K562 (cell line): ENCODE results near the gene PPIE. TPM values are rescaled to one million over a fixed set of nuclear protein-coding genes. Genes with fewer than 3 reads are reported as not detected.
A peak's percentile ranks its signal among the peaks of the same experiment; 100 is the strongest.
"Not testable (repeated sequence)": the region's sequence is repeated elsewhere in the genome, so short reads cannot be mapped to it uniquely, and the experiment has no call there.

ENCODE experiments used
- ATAC-seq: fragments of 200-7000 bp; cut with Tn5 transposase; 3 replicates; pipeline ENCODE4 v1.9.1; 2020; ENCODE audit warnings: moderate library complexity
- BruUV-seq: library from RNA; stranded (reverse); fragments of 400-500 nt; replicated peaks from 2 replicates; lab custom pipeline; 2021; lab: Mats Ljungman, UMichigan
- CTCF ChIA-PET: fragments of 300-600 bp; formaldehyde crosslinking; extraction: SDS; loops from one replicate; lab custom pipeline; 2021; ENCODE audit warnings: low intra/inter-chr PET ratio; lab: Yijun Ruan, JAX
- POLR2A ChIA-PET: fragments of 300-600, 350-650 bp; sonication (Branson Sonifier 250); formaldehyde crosslinking; extraction: SDS; loops from one replicate; lab custom pipeline; 2021; ENCODE audit warnings: antibody characterized with exemption, inconsistent platforms; lab: Yijun Ruan, JAX
- DNase-seq, 4 experiments: peaks; one replicate each; pipeline versions ENCODE4 v3.0.0 to v3.0.0-alpha.2; 2011 to 2018; ENCODE audit warnings: low spot score in 3 of 4, mixed read lengths in 3 of 4; ENCODE audit errors: extremely low read depth in 1 of 4
- FAIRE-seq: peaks from 2 replicates; lab custom pipeline; 2011; peaks lifted over from hg19 to GRCh38; lab: Jason Lieb, UNC
- H2AFZ ChIP-seq: 2 replicates; pipeline ENCODE4 v1.6.0; 2011; ENCODE audit warnings: low read depth, low read length, control low read depth, inconsistent platforms
- H3K27ac ChIP-seq: fragments of 200-600 bp; 3 replicates; pipeline ENCODE4 v1.8.0; 2011; ENCODE audit warnings: low read depth, mild to moderate bottlenecking, control low read depth, inconsistent platforms, low read length, moderate library complexity, mixed read lengths; ENCODE audit errors: extremely low read depth
- H3K27me3 ChIP-seq, 2 experiments: fragments of 300-600 bp in 1 of 2; 2 replicates in 1 of 2; 3 replicates in 1 of 2; pipeline versions ENCODE4 v1.6.0 to v1.8.0; 2011; ENCODE audit warnings: inconsistent platforms in 2 of 2, low read length in 2 of 2, mild to moderate bottlenecking in 1 of 2, mixed read lengths in 1 of 2, moderate library complexity in 1 of 2; ENCODE audit not compliant: control insufficient read depth in 2 of 2, insufficient read depth in 2 of 2
- H3K36me3 ChIP-seq: fragments of 300-600 bp; 3 replicates; pipeline ENCODE4 v1.8.0; 2011; ENCODE audit warnings: mild to moderate bottlenecking, low read length, inconsistent platforms; ENCODE audit not compliant: control insufficient read depth, insufficient read depth
- H3K4me1 ChIP-seq, 2 experiments: fragments of 200-600 bp in 1 of 2; replicated peaks in 1 of 2; 2 replicates in 1 of 2; 3 replicates in 1 of 2; pipeline versions ENCODE4 v1.5.1 to v1.8.0; 2011; ENCODE audit warnings: inconsistent platforms in 2 of 2, low read length in 2 of 2, mild to moderate bottlenecking in 1 of 2, mixed read lengths in 1 of 2, moderate library complexity in 1 of 2; ENCODE audit not compliant: control insufficient read depth in 2 of 2, insufficient read depth in 2 of 2
- H3K4me2 ChIP-seq: 2 replicates; pipeline ENCODE4 v1.6.1; 2011; ENCODE audit warnings: low read length, control low read depth, inconsistent platforms, mixed read lengths; ENCODE audit not compliant: insufficient read depth
- H3K4me3 ChIP-seq: fragments of 200-600 bp; sonication (generic), shearing (Covaris generic); 2 replicates; pipeline ENCODE4 v1.5.1; 2016; ENCODE audit warnings: control low read depth, inconsistent platforms
- H3K79me2 ChIP-seq: fragments of 200-600 bp; 3 replicates; pipeline ENCODE4 v1.8.0; 2011; ENCODE audit warnings: low read length, inconsistent platforms; ENCODE audit not compliant: control insufficient read depth, insufficient read depth
- H3K9ac ChIP-seq, 2 experiments: 2 replicates each; pipeline versions ENCODE4 v1.6.0 to v1.6.1; 2011; ENCODE audit warnings: low read depth in 2 of 2, low read length in 2 of 2, control low read depth in 1 of 2, inconsistent platforms in 1 of 2, mild to moderate bottlenecking in 1 of 2, mixed read lengths in 1 of 2; ENCODE audit not compliant: insufficient read depth in 1 of 2
- H3K9me1 ChIP-seq: one replicate; pipeline ENCODE4 v1.6.0; 2011; ENCODE audit warnings: inconsistent platforms, mild to moderate bottlenecking, low read length, moderate library complexity; ENCODE audit not compliant: control insufficient read depth, insufficient read depth
- H3K9me3 ChIP-seq: replicated peaks from 2 replicates; pipeline ENCODE4 v1.5.1; 2011; ENCODE audit warnings: low read depth, low read length, inconsistent platforms; ENCODE audit not compliant: control insufficient read depth, insufficient read depth
- H4K20me1 ChIP-seq: replicated peaks from 2 replicates; pipeline ENCODE4 v1.6.1; 2011; ENCODE audit warnings: low read length, inconsistent platforms, mixed read lengths; ENCODE audit not compliant: control insufficient read depth, insufficient read depth
- KLF10 ChIP-seq: fragments of 250-450 bp; sonication (Bioruptor Pico); IDR thresholded peaks from 2 replicates; pipeline ENCODE4 v1.6.1; 2021; ENCODE audit warnings: matching md5 sums
- NFXL1 ChIP-seq: fragments of 450-650 bp; formaldehyde crosslinking; IDR thresholded peaks from 2 replicates; pipeline ENCODE4 v1.4.0; 2021; ENCODE audit warnings: mild to moderate bottlenecking
- PKNOX1 ChIP-seq: fragments of 450-650 bp; IDR thresholded peaks from 2 replicates; pipeline ENCODE4 v1.6.1; 2016
- RFX1 ChIP-seq: fragments of 450-650 bp; IDR thresholded peaks from 2 replicates; pipeline ENCODE4 v1.6.1; 2016; ENCODE audit warnings: mild to moderate bottlenecking, moderate library complexity
- TAF9B ChIP-seq: fragments of 450-650 bp; IDR thresholded peaks from 2 replicates; pipeline ENCODE4 v1.6.1; 2018; ENCODE audit warnings: mild to moderate bottlenecking; ENCODE audit not compliant: partially characterized antibody
- USF2 ChIP-seq: sonication (generic); formaldehyde crosslinking; IDR thresholded peaks from 2 replicates; pipeline ENCODE4 v1.5.0; 2020; ENCODE audit warnings: missing genetic modification reagents
- ZC3H11A ChIP-seq: IDR thresholded peaks from 2 replicates; pipeline ENCODE4 v1.6.1; 2012; ENCODE audit warnings: low read depth, low read length, improper control_type of control experiment
- ZNF146 ChIP-seq: IDR thresholded peaks from one replicate; pipeline ENCODE4 v1.6.1; 2018; ENCODE audit warnings: missing compliant biosample characterization; ENCODE audit not compliant: unreplicated experiment
- ZNF644 ChIP-seq: fragments of 200-800 bp; sonication (Bioruptor generic); IDR thresholded peaks from 2 replicates; pipeline ENCODE4 v1.6.1; 2016; ENCODE audit warnings: low read depth, missing genetic modification characterization, missing compliant biosample characterization
- ZNF717 ChIP-seq: fragments of 250-450 bp; sonication (Bioruptor Pico); IDR thresholded peaks from 2 replicates; pipeline ENCODE4 v1.5.0; 2021
- WGBS: fragments of 100-300 bp; shearing (Covaris generic); methylation state at CpG from one replicate; pipeline ENCODE4 v1.1.6; 2016; ENCODE audit warnings: low coverage, mixed read lengths; ENCODE audit not compliant: insufficient coverage; ENCODE audit errors: missing lambda C conversion rate; 5-methylcytosine and 5-hydroxymethylcytosine counted together
- in situ Hi-C: fragments of 300-500 bp; cut with MboI; formaldehyde crosslinking; loops from 4 replicates; pipeline ENCODE4 v1.15.0; 2018; ENCODE audit warnings: inconsistent platforms, mixed read lengths
- intact Hi-C: fragments of 100-400 bp; cut with micrococcal nuclease; formaldehyde crosslinking; loops from 2 replicates; pipeline ENCODE4 v1.14.2; 2022
- polyA plus RNA-seq, 8 experiments: library from polyadenylated mRNA; depleted of rRNA in 4 of 8; stranded (reverse) in 5 of 8; unstranded in 3 of 8; fragments of >200 nt; fragmentation: Nextera tagmentation in 2 of 8; fragmentation: Illumina TruSeq in 1 of 8; extraction: Ambion mirVana in 2 of 8; extraction: Trizol in 1 of 8; gene quantifications; 2 replicates each; pipeline versions ENCODE4 v1.2.1 to v1.2.3, GENCODE V29; 2011 to 2014; ENCODE audit warnings: inconsistent platforms in 1 of 8, missing spikeins in 1 of 8
- total RNA-seq, 7 experiments: library from RNA; depleted of rRNA in 6 of 7; stranded (reverse); fragments of >200 nt in 6 of 7; fragmentation: Illumina TruSeq in 2 of 7; extraction: Trizol in 2 of 7; gene quantifications; 2 replicates each; pipeline versions ENCODE4 v1.2.1 to v1.2.3, GENCODE V29; 2011 to 2021; ENCODE audit warnings: low replicate concordance in 1 of 7

Gene PPIE
- total and polyA plus RNA-seq, 9 of the 15 experiments (the other 6 are each of a cell fraction or from before 2014, with no cell fraction given) = 75.4 to 444 (median 131) TPM

GRCh38 chr1:39777306-39777705, 38.6 kb downstream of the PPIE start:
- H3K9ac ChIP-seq = no peak overlapping the region
- peaks cover 10 to 37% of the 10 kb centered on the region in 2 experiments; a peak in 3 of 5 replicates for H3K27me3 ChIP-seq
- 17% methylated on average over 4 of the region's 4 CpGs for WGBS
- H3K4me2 ChIP-seq = no peak overlapping the region
- H3K27ac ChIP-seq = no peak overlapping the region
- TF ChIP-seq ZNF717 (CRISPR knock-in tag) (no peak), NFXL1 (CRISPR knock-in tag) (no peak), ZNF644 (tag) (no peak), TAF9B (no peak), ZNF146 (CRISPR knock-in tag) (no peak), ZC3H11A (no peak), USF2 (CRISPR knock-in tag) (no peak), PKNOX1 (no peak), RFX1 (no peak), KLF10 (no peak)
- no TSS peak for BruUV-seq
- H3K36me3 ChIP-seq = no peaks in the 10 kb centered on the region
- H3K4me1 ChIP-seq = peaks cover 4 to 8% of the 10 kb centered on the region in 2 experiments; a peak in 2 of 5 replicates
- ATAC-seq (no peak), FAIRE-seq (peak; percentile 70), DNase-seq (peak in 1 of 4 experiments; percentile 12)
- H2AFZ ChIP-seq = no peak overlapping the region
- in situ Hi-C loops = loop anchor here (10.0 kb wide), 1 partner anchor 273 kb away; no protein-coding TSS in a partner anchor
- H4K20me1 ChIP-seq = peaks cover 6% of the 10 kb centered on the region; the same call in 1 of the 2 replicates
- POLR2A ChIA-PET = interaction anchor here (0.6 kb wide), 2 partner anchors 23 to 200 kb away, joined by 3 read pairs; no protein-coding TSS in a partner anchor
- no peaks in the 10 kb centered on the region for H3K79me2 ChIP-seq
- intact Hi-C loops = no loop called here
- CTCF ChIA-PET = no interaction called here
- no peaks in the 10 kb centered on the region for H3K9me1 ChIP-seq
- H3K4me3 ChIP-seq = no peak overlapping the region
- H3K9me3 ChIP-seq = no peaks in the 10 kb centered on the region

GRCh38 chr1:39777896-39778295, 39.2 kb downstream of the PPIE start:
- DNase-seq, H3K9me3 ChIP-seq, H3K4me2 ChIP-seq, FAIRE-seq, H3K79me2 ChIP-seq, H2AFZ ChIP-seq, BruUV-seq, intact Hi-C loops, ATAC-seq, H3K9ac ChIP-seq, CTCF ChIA-PET, H3K4me3 ChIP-seq, H3K9me1 ChIP-seq, H3K36me3 ChIP-seq, H3K27ac ChIP-seq, H3K4me1 ChIP-seq, H4K20me1 ChIP-seq, POLR2A ChIA-PET: not testable (repeated sequence)
- peaks cover 10 to 43% of the 10 kb centered on the region in 2 experiments; a peak in 3 of 5 replicates for H3K27me3 ChIP-seq
- WGBS = 38% methylated on average over 3 of the region's 17 CpGs
- in situ Hi-C loops = loop anchor here (10.0 kb wide), 1 partner anchor 273 kb away; no protein-coding TSS in a partner anchor
